GM12878 (cell line): ENCODE results near the gene ZNF512B. TPM values are rescaled to one million over a fixed set of nuclear protein-coding genes. Genes with fewer than 3 reads are reported as not detected.

ENCODE experiments used
- ATAC-seq: fragments of 200-7000 bp; cut with Tn5 transposase; 3 replicates; pipeline ENCODE4 v1.9.1; 2020; ENCODE audit warnings: mild to moderate bottlenecking, moderate library complexity
- BruUV-seq: library from RNA; stranded (reverse); fragments of 400-500 nt; replicated peaks from 2 replicates; lab custom pipeline; 2021; lab: Mats Ljungman, UMichigan
- CTCF ChIA-PET: fragments of 300-600 bp; sonication (Branson Sonifier 250); formaldehyde crosslinking; extraction: SDS; loops from one replicate; lab custom pipeline; 2021; ENCODE audit warnings: inconsistent platforms; lab: Yijun Ruan, JAX
- POLR2A ChIA-PET: fragments of 350-600 bp; formaldehyde crosslinking; extraction: SDS; loops from one replicate; lab custom pipeline; 2021; ENCODE audit warnings: inconsistent platforms; lab: Charles Lee
- RAD21 ChIA-PET: fragments of 300-600 bp; sonication (Branson Sonifier 250); formaldehyde crosslinking; loops from one replicate; lab custom pipeline; 2023; ENCODE audit warnings: antibody characterized with exemption; ENCODE audit not compliant: unreplicated experiment; lab: Charles Lee
- SMC1A ChIA-PET: fragments of 300-600 bp; sonication (Branson Sonifier 250); formaldehyde crosslinking; loops from one replicate; lab custom pipeline; 2023; ENCODE audit not compliant: unreplicated experiment, uncharacterized antibody; lab: Charles Lee
- DNase-seq: peaks from one replicate; pipeline ENCODE4 v3.0.0-alpha.2; 2011; ENCODE audit warnings: low read depth, low spot score
- FAIRE-seq: peaks from 3 replicates; lab custom pipeline; 2011; peaks lifted over from hg19 to GRCh38; lab: Jason Lieb, UNC
- H2AFZ ChIP-seq: 2 replicates; pipeline ENCODE4 v1.6.0; 2011; ENCODE audit warnings: low read depth, low read length, control low read depth; ENCODE audit not compliant: control insufficient read depth
- H3K27ac ChIP-seq: 2 replicates; pipeline ENCODE4 v1.5.1; 2011; ENCODE audit warnings: control low read depth; ENCODE audit not compliant: control insufficient read depth, insufficient read depth
- H3K27me3 ChIP-seq, 2 experiments: replicated peaks in 1 of 2; 2 replicates each; pipeline versions ENCODE4 v1.6.0 to v1.6.1; 2011; ENCODE audit warnings: low read length in 1 of 2; ENCODE audit not compliant: control insufficient read depth in 2 of 2, insufficient read depth in 2 of 2
- H3K36me3 ChIP-seq, 2 experiments: 2 replicates each; pipeline ENCODE4 v1.5.1; 2011; ENCODE audit warnings: low read length in 1 of 2; ENCODE audit not compliant: control insufficient read depth in 2 of 2, insufficient read depth in 2 of 2
- H3K4me1 ChIP-seq: 2 replicates; pipeline ENCODE4 v1.6.1; 2011; ENCODE audit warnings: mild to moderate bottlenecking, low read length, moderate library complexity, mixed read lengths; ENCODE audit not compliant: control insufficient read depth, insufficient read depth
- H3K4me2 ChIP-seq: 2 replicates; pipeline ENCODE4 v1.6.0; 2011; ENCODE audit warnings: control low read depth; ENCODE audit not compliant: control insufficient read depth, insufficient read depth
- H3K4me3 ChIP-seq: fragments of 200-600 bp; sonication (generic); 2 replicates; pipeline ENCODE4 v1.5.1; 2016
- H3K79me2 ChIP-seq: 2 replicates; pipeline ENCODE4 v1.6.0; 2011; ENCODE audit warnings: low read length; ENCODE audit not compliant: control insufficient read depth, insufficient read depth
- H3K9ac ChIP-seq: 2 replicates; pipeline ENCODE4 v1.8.0; 2011; ENCODE audit warnings: low read length, control low read depth, mixed read lengths; ENCODE audit not compliant: control insufficient read depth, insufficient read depth
- H3K9me3 ChIP-seq: replicated peaks from 3 replicates; pipeline ENCODE4 v1.5.1; 2011; ENCODE audit warnings: mild to moderate bottlenecking, low read length; ENCODE audit not compliant: control insufficient read depth, insufficient read depth
- H4K20me1 ChIP-seq: 2 replicates; pipeline ENCODE4 v1.6.0; 2011; ENCODE audit not compliant: control insufficient read depth, insufficient read depth
- CEBPZ ChIP-seq: fragments of 150-350 bp; IDR thresholded peaks from 2 replicates; pipeline ENCODE4 v1.6.1; 2016; ENCODE audit warnings: low read depth, low read length
- IKZF1 ChIP-seq: fragments of 450-650 bp; conservative IDR thresholded peaks from 2 replicates; pipeline ENCODE4 v1.6.1; 2017; ENCODE audit warnings: antibody characterized with exemption, mild to moderate bottlenecking
- MLLT1 ChIP-seq: fragments of 450-650 bp; IDR thresholded peaks from 2 replicates; pipeline ENCODE4 v1.6.1; 2016; ENCODE audit warnings: mild to moderate bottlenecking
- REST ChIP-seq: IDR thresholded peaks from 2 replicates; pipeline ENCODE4 v1.6.1; 2012; ENCODE audit warnings: mild to moderate bottlenecking, low read depth, low read length
- RUNX3 ChIP-seq: IDR thresholded peaks from 2 replicates; pipeline ENCODE4 v1.6.1; 2012; ENCODE audit warnings: low read length, inconsistent platforms
- SMC3 ChIP-seq: IDR thresholded peaks from 2 replicates; pipeline ENCODE4 v1.6.1; 2011; ENCODE audit warnings: low read length, improper control_type of control experiment, borderline replicate concordance
- STAT1 ChIP-seq: fragments of 450-650 bp; conservative IDR thresholded peaks from 2 replicates; pipeline ENCODE4 v1.6.1; 2014; ENCODE audit warnings: antibody characterized with exemption, mild to moderate bottlenecking
- ZNF274 ChIP-seq: IDR thresholded peaks from one replicate; pipeline ENCODE4 v1.8.0; 2011; ENCODE audit not compliant: insufficient read length, insufficient read depth
- WGBS: methylation state at CpG from one replicate; pipeline ENCODE4 v1.1.6; 2016; ENCODE audit warnings: low lambda C conversion rate; ENCODE audit not compliant: insufficient replicate concordance, insufficient coverage; ENCODE audit errors: missing lambda C conversion rate; 5-methylcytosine and 5-hydroxymethylcytosine counted together
- in situ Hi-C: fragments of 300-500 bp; cut with MboI; formaldehyde crosslinking; loops from 9 replicates; pipeline ENCODE4 v1.14.3; 2018; ENCODE audit warnings: mixed read lengths
- intact Hi-C: fragments of 100-400 bp; cut with micrococcal nuclease; formaldehyde crosslinking; loops from one replicate; pipeline ENCODE4 v1.14.2; 2022; ENCODE audit not compliant: unreplicated experiment
- polyA plus RNA-seq, 11 experiments: library from polyadenylated mRNA; depleted of rRNA in 4 of 11; unstranded in 6 of 11; stranded (reverse) in 5 of 11; fragments of >200 nt; fragmentation: Nextera tagmentation in 4 of 11; fragmentation: Illumina TruSeq in 1 of 11; extraction: Ambion mirVana in 4 of 11; extraction: Trizol in 1 of 11; gene quantifications; 1 replicate in 1 of 11; 2 replicates in 10 of 11; pipeline versions ENCODE4 v1.2.1 to v1.2.3, GENCODE V29; 2011 to 2016; ENCODE audit warnings: inconsistent platforms in 2 of 11, missing spikeins in 2 of 11, low read depth in 1 of 11
- total RNA-seq, 4 experiments: library from RNA; depleted of rRNA in 3 of 4; stranded (reverse); fragments of >200 nt in 3 of 4; fragmentation: Illumina TruSeq in 1 of 4; extraction: Trizol in 1 of 4; gene quantifications; 2 replicates each; pipeline versions ENCODE4 v1.2.1 to v1.2.3, GENCODE V29; 2013 to 2021

Gene ZNF512B
- total and polyA plus RNA-seq, 10 of the 15 experiments (the other 5 are each of a cell fraction or from before 2014, with no cell fraction given), result 0.06 to 23.9 (median 4.0) TPM

GRCh38 chr20:63952769-63953168, 17.0 kb downstream of the ZNF512B start:
- Histone ChIP-seq H3K4me1 (peaks cover 27% of the 10 kb centered on the region), H2AFZ (no peak overlapping the region), H3K27ac (no peak overlapping the region), H4K20me1 (peaks cover 7% of the 10 kb centered on the region), H3K79me2 (peaks cover 50% of the 10 kb centered on the region), H3K4me3 (no peak overlapping the region), H3K36me3 (no peaks in the 10 kb centered on the region; a peak in 2 of 4 replicates), H3K9ac (no peak overlapping the region), H3K4me2 (peak overlapping the region; percentile 44; the same call in 1 of the 2 replicates), H3K9me3 (no peaks in the 10 kb centered on the region), H3K27me3 (no peaks in the 10 kb centered on the region)
- 87% methylated on average over 14 of the region's 14 CpGs for WGBS
- ChIA-PET POLR2A (no interaction called here), SMC1A (no interaction called here), CTCF (interaction anchor here (1.6 kb wide), 1 partner anchor 105 kb away, joined by 4 read pairs; no protein-coding TSS in a partner anchor), RAD21 (interaction anchor here (1.3 kb wide), 1 partner anchor 88 kb away, joined by 3 read pairs; the partner anchor contains the start of gene TPD52L2)
- FAIRE-seq (no peak), DNase-seq (no peak), ATAC-seq (no peak)
- in situ Hi-C loops, result no loop called here
- no TSS peak for BruUV-seq
- intact Hi-C loops, result no loop called here
- no peak for TF ChIP-seq ZNF274
- TF ChIP-seq, all 136 proteins: peak for 0

- TF ChIP-seq RUNX3, result no peak
- TF ChIP-seq STAT1, result no peak
- TF ChIP-seq IKZF1, result no peak
- TF ChIP-seq SMC3, result no peak
- no peak for TF ChIP-seq CEBPZ
- TF ChIP-seq REST, result no peak
- no peak for TF ChIP-seq MLLT1
- SMC1A ChIA-PET, result no interaction called here
- BruUV-seq, result no TSS peak
- 86% methylated on average over 15 of the region's 15 CpGs for WGBS
- Histone ChIP-seq H3K4me3 (no peak overlapping the region), H3K27ac (no peak overlapping the region), H3K27me3 (no peaks in the 10 kb centered on the region), H3K36me3 (no peaks in the 10 kb centered on the region; a peak in 2 of 4 replicates), H2AFZ (no peak overlapping the region), H3K9ac (no peak overlapping the region), H3K4me1 (peaks cover 28% of the 10 kb centered on the region), H3K4me2 (peak overlapping the region; percentile 44; the same call in 1 of the 2 replicates), H3K79me2 (peaks cover 55% of the 10 kb centered on the region), H4K20me1 (peaks cover 7% of the 10 kb centered on the region), H3K9me3 (no peaks in the 10 kb centered on the region)
- ATAC-seq, result no peak
- no peak for DNase-seq
- intact Hi-C loops, result no loop called here
- POLR2A ChIA-PET, result no interaction called here
- no peak for FAIRE-seq
- CTCF ChIA-PET, result no interaction called here
- in situ Hi-C loops, result no loop called here
- RAD21 ChIA-PET, result no interaction called here
Observed at GRCh38 chr20:63952210-63952535, 17.6 kb downstream of the ZNF512B start.
